ENCODE measurements around the gene LMO7. TPM values are rescaled to one million over a fixed set of nuclear protein-coding genes. Genes with fewer than 3 reads are reported as not detected.

LMO7 gene
- total and polyA plus RNA-seq, 4 donors = 75.9 to 679 (median 214) TPM

- no peaks in the 10 kb centered on the region for H3K36me3 ChIP-seq (ENCODE audit: control insufficient read depth in 4 of 4, insufficient read depth in 4 of 4, low read length in 4 of 4)
- TF ChIP-seq CTCF (IDR thresholded peaks at IDR 0.05; ENCODE audit: control extremely low read depth, extremely low read depth) = no peak
- no peak overlapping the region for H3K27ac ChIP-seq (ENCODE audit: low read depth in 1 of 2, low read length in 1 of 2)
- no peak overlapping the region for H3K4me3 ChIP-seq
- ATAC-seq (ENCODE audit: insufficient read depth, low FRiP score) (no peak), DNase-seq (no peak)
- H3K27me3 ChIP-seq (ENCODE audit: control insufficient read depth in 3 of 3, insufficient read depth in 3 of 3, low read length in 2 of 3) = no peaks in the 10 kb centered on the region
- H3K4me1 ChIP-seq (ENCODE audit: control insufficient read depth in 5 of 5, insufficient read depth in 5 of 5, low read length in 5 of 5) = peaks cover 0 to 16% (median 4%) of the 10 kb centered on the region in 5 donors
- H3K9ac ChIP-seq (ENCODE audit: insufficient read depth in 1 of 2, low read length in 2 of 2) = no peak overlapping the region
- 53 to 83% methylated on average over 10 of the region's 10 CpGs for WGBS, 2 donors
- H3K9me3 ChIP-seq (ENCODE audit: control insufficient read depth in 4 of 4, insufficient read depth in 3 of 4, low read length in 3 of 4) = no peaks in the 10 kb centered on the region
These were observed 237.4 kb downstream of the LMO7 start for GRCh38 chr13:75873494-75873893.

GRCh38 chr13:75875450-75875849 is 239.3 kb downstream of the LMO7 start:
- no peak overlapping the region for H3K9ac ChIP-seq (ENCODE audit: insufficient read depth in 1 of 2, low read length in 2 of 2)
- H3K4me1 ChIP-seq (ENCODE audit: control insufficient read depth in 5 of 5, insufficient read depth in 5 of 5, low read length in 5 of 5) = peaks cover 0 to 14% (median 4%) of the 10 kb centered on the region in 5 donors
- 42 to 45% methylated on average over 1 of the region's 1 CpG for WGBS, 2 donors
- H3K4me3 ChIP-seq = no peak overlapping the region
- no peak for DNase-seq
- no peak for ATAC-seq (ENCODE audit: insufficient read depth, low FRiP score)
- H3K36me3 ChIP-seq (ENCODE audit: control insufficient read depth in 4 of 4, insufficient read depth in 4 of 4, low read length in 4 of 4) = no peaks in the 10 kb centered on the region
- H3K27me3 ChIP-seq (ENCODE audit: control insufficient read depth in 3 of 3, insufficient read depth in 3 of 3, low read length in 2 of 3) = no peaks in the 10 kb centered on the region
- H3K9me3 ChIP-seq (ENCODE audit: control insufficient read depth in 4 of 4, insufficient read depth in 3 of 4, low read length in 3 of 4) = no peaks in the 10 kb centered on the region
- H3K27ac ChIP-seq (ENCODE audit: low read depth in 1 of 2, low read length in 1 of 2) = no peak overlapping the region
- TF ChIP-seq CTCF (IDR thresholded peaks at IDR 0.05; ENCODE audit: control extremely low read depth, extremely low read depth) = no peak

- Histone ChIP-seq H3K4me1 (ENCODE audit: control insufficient read depth in 5 of 5, insufficient read depth in 5 of 5, low read length in 5 of 5) (peaks cover 0 to 14% (median 4%) of the 10 kb centered on the region in 5 donors), H3K27ac (ENCODE audit: low read depth in 1 of 2, low read length in 1 of 2) (no peak overlapping the region), H3K9ac (ENCODE audit: insufficient read depth in 1 of 2, low read length in 2 of 2) (no peak overlapping the region), H3K9me3 (ENCODE audit: control insufficient read depth in 4 of 4, insufficient read depth in 3 of 4, low read length in 3 of 4) (no peaks in the 10 kb centered on the region), H3K4me3 (no peak overlapping the region), H3K36me3 (ENCODE audit: control insufficient read depth in 4 of 4, insufficient read depth in 4 of 4, low read length in 4 of 4) (no peaks in the 10 kb centered on the region), H3K27me3 (ENCODE audit: control insufficient read depth in 3 of 3, insufficient read depth in 3 of 3, low read length in 2 of 3) (no peaks in the 10 kb centered on the region)
- WGBS, 2 donors = 11 to 17% methylated on average over 11 of the region's 11 CpGs
- ATAC-seq (ENCODE audit: insufficient read depth, low FRiP score) (no peak), DNase-seq (peak; percentile 67 to 85 (median 80))
- TF ChIP-seq CTCF (IDR thresholded peaks at IDR 0.05; ENCODE audit: control extremely low read depth, extremely low read depth) = peak; percentile 88
These were observed 240.3 kb downstream of the LMO7 start for GRCh38 chr13:75876142-75877050.

Measured in lung (tissue), 12 donors.